ENCODE results near the gene RBM19. TPM values are rescaled to one million over a fixed set of nuclear protein-coding genes. Genes with fewer than 3 reads are reported as not detected.

RBM19 gene
- polyA plus RNA-seq, 1 donor = 27.2 TPM

GRCh38 chr12:113847856-113848255 is 118.3 kb downstream of the RBM19 start:
- Histone ChIP-seq H3K27ac (ENCODE audit: low read length) (no peak overlapping the region), H3K27me3 (ENCODE audit: control insufficient read depth, insufficient read depth, low read length) (no peaks in the 10 kb centered on the region), H3K4me3 (ENCODE audit: low read length) (no peak overlapping the region), H3K4me1 (ENCODE audit: control insufficient read depth, insufficient read depth, low read length) (no peaks in the 10 kb centered on the region), H3K9me3 (ENCODE audit: control insufficient read depth, low read depth, low read length) (no peaks in the 10 kb centered on the region), H3K36me3 (ENCODE audit: control insufficient read depth, insufficient read depth, low read length) (peaks cover 21% of the 10 kb centered on the region)
- no peak for DNase-seq
- WGBS (ENCODE audit: insufficient coverage, low lambda C conversion rate) = no CpG with 5 or more reads among the region's 3 CpGs

DNA sequence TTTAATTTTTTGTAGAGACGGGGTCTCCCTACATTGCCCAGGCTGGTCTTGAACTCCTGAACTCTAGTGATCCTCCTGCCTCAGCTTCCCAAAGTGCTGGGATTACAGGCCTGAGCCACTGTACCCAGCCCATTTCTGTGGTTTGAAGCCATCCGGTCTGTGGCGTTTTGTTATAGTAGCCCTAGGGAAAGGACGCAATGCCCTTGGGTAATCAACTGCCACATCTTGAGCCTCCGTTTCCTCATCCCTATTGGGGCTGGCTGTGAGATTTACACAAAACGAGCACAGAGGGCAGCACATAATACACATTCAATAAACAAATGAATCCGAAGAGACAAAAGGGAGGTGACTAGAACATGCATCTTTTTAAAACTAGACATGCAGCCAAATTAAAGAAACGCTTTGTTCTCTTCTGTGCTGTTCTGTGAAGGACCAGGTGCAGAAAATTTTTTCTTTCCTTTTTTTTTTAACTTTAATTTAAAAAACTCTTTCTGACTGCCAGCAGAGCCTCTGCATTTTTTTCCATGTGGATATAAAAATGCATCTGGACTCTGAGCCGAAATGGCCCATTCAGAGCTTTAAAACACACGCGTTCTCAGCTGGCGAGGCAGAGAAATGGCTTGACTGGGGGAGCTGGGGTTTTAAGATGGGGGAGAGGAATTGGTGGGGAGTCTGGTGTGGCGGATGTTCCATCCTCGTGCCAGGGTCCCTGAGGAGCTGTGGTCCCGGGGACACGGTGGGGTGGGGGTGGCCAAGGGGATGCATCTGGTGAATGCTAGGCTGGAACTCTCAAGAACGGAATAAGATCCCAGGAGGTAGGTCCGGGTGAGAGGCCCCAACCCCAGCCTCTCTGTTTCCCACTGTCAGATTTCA is 119.0 kb downstream of the RBM19 start:
- Histone ChIP-seq H3K27ac (ENCODE audit: low read length) (no peak overlapping the region), H3K36me3 (ENCODE audit: control insufficient read depth, insufficient read depth, low read length) (peaks cover 24% of the 10 kb centered on the region), H3K9me3 (ENCODE audit: control insufficient read depth, low read depth, low read length) (no peaks in the 10 kb centered on the region), H3K4me1 (ENCODE audit: control insufficient read depth, insufficient read depth, low read length) (no peaks in the 10 kb centered on the region), H3K4me3 (ENCODE audit: low read length) (no peak overlapping the region), H3K27me3 (ENCODE audit: control insufficient read depth, insufficient read depth, low read length) (no peaks in the 10 kb centered on the region)
- 100% methylated on average over 3 of the region's 18 CpGs for WGBS (ENCODE audit: insufficient coverage, low lambda C conversion rate)
- no peak for DNase-seq

GRCh38 chr12:113845900-113846674 is 120.0 kb downstream of the RBM19 start:
- no peaks in the 10 kb centered on the region for H3K27me3 ChIP-seq (ENCODE audit: control insufficient read depth, insufficient read depth, low read length)
- H3K36me3 ChIP-seq (ENCODE audit: control insufficient read depth, insufficient read depth, low read length) = peaks cover 23% of the 10 kb centered on the region
- WGBS (ENCODE audit: insufficient coverage, low lambda C conversion rate) = no CpG with 5 or more reads among the region's 10 CpGs

GRCh38 chr12:113844495-113845210 is 121.5 kb downstream of the RBM19 start:
- no peaks in the 10 kb centered on the region for H3K27me3 ChIP-seq (ENCODE audit: control insufficient read depth, insufficient read depth, low read length)
- no peak overlapping the region for H3K4me3 ChIP-seq (ENCODE audit: low read length)
- no peak overlapping the region for H3K27ac ChIP-seq (ENCODE audit: low read length)
- DNase-seq = no peak
- no peaks in the 10 kb centered on the region for H3K9me3 ChIP-seq (ENCODE audit: control insufficient read depth, low read depth, low read length)
- no CpG with 5 or more reads among the region's 31 CpGs for WGBS (ENCODE audit: insufficient coverage, low lambda C conversion rate)
- peaks cover 21% of the 10 kb centered on the region for H3K36me3 ChIP-seq (ENCODE audit: control insufficient read depth, insufficient read depth, low read length)
- no peaks in the 10 kb centered on the region for H3K4me1 ChIP-seq (ENCODE audit: control insufficient read depth, insufficient read depth, low read length)

More at GRCh38 chr12:113845900-113846674, 120.0 kb downstream of the RBM19 start:
- no peaks in the 10 kb centered on the region for H3K9me3 ChIP-seq (ENCODE audit: control insufficient read depth, low read depth, low read length)
- no peak overlapping the region for H3K4me3 ChIP-seq (ENCODE audit: low read length)
- no peak overlapping the region for H3K27ac ChIP-seq (ENCODE audit: low read length)
- no peaks in the 10 kb centered on the region for H3K4me1 ChIP-seq (ENCODE audit: control insufficient read depth, insufficient read depth, low read length)
- DNase-seq = no peak

- no peaks in the 10 kb centered on the region for H3K4me1 ChIP-seq (ENCODE audit: control insufficient read depth, insufficient read depth, low read length)
- no peak overlapping the region for H3K4me3 ChIP-seq (ENCODE audit: low read length)
- H3K36me3 ChIP-seq (ENCODE audit: control insufficient read depth, insufficient read depth, low read length) = peaks cover 17% of the 10 kb centered on the region
- DNase-seq = no peak
- WGBS (ENCODE audit: insufficient coverage, low lambda C conversion rate) = 83% methylated on average over 1 of the region's 4 CpGs
- H3K9me3 ChIP-seq (ENCODE audit: control insufficient read depth, low read depth, low read length) = no peaks in the 10 kb centered on the region
- H3K27ac ChIP-seq (ENCODE audit: low read length) = no peak overlapping the region
- no peaks in the 10 kb centered on the region for H3K27me3 ChIP-seq (ENCODE audit: control insufficient read depth, insufficient read depth, low read length)
Observed at GRCh38 chr12:113842699-113843098, 123.4 kb downstream of the RBM19 start.

DNA sequence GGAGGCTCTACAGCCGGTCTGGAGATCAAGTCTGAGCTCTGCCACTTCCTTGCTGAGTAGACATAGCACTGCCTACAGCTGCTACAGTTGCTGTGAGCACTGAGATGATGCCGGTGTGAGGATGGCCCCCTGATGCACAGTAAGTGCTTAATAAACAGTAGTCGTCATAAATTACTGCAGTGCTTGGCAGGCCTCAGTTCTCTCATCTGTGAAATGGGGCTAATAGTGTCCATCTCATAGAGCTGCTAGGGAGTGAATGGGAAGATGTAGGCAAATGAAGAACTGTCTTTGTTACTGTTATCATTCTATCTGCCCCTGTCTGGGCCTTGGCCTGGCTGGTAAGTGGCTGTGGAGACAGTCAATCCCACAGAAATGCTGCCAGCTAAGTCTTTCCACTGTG is 124.3 kb downstream of the RBM19 start:
- no peaks in the 10 kb centered on the region for H3K27me3 ChIP-seq (ENCODE audit: control insufficient read depth, insufficient read depth, low read length)
- no peak overlapping the region for H3K27ac ChIP-seq (ENCODE audit: low read length)
- H3K4me3 ChIP-seq (ENCODE audit: low read length) = no peak overlapping the region
- no peaks in the 10 kb centered on the region for H3K4me1 ChIP-seq (ENCODE audit: control insufficient read depth, insufficient read depth, low read length)
- peaks cover 17% of the 10 kb centered on the region for H3K36me3 ChIP-seq (ENCODE audit: control insufficient read depth, insufficient read depth, low read length)
- WGBS (ENCODE audit: insufficient coverage, low lambda C conversion rate) = no CpG with 5 or more reads among the region's 3 CpGs
- H3K9me3 ChIP-seq (ENCODE audit: control insufficient read depth, low read depth, low read length) = no peaks in the 10 kb centered on the region
- DNase-seq = no peak

GRCh38 chr12:113840401-113841042 is 125.6 kb downstream of the RBM19 start:
- H3K4me1 ChIP-seq (ENCODE audit: control insufficient read depth, insufficient read depth, low read length) = no peaks in the 10 kb centered on the region
- H3K36me3 ChIP-seq (ENCODE audit: control insufficient read depth, insufficient read depth, low read length) = peaks cover 15% of the 10 kb centered on the region
- H3K27ac ChIP-seq (ENCODE audit: low read length) = no peak overlapping the region
- no peaks in the 10 kb centered on the region for H3K27me3 ChIP-seq (ENCODE audit: control insufficient read depth, insufficient read depth, low read length)
- no peak for DNase-seq
- H3K4me3 ChIP-seq (ENCODE audit: low read length) = no peak overlapping the region
- no CpG with 5 or more reads among the region's 15 CpGs for WGBS (ENCODE audit: insufficient coverage, low lambda C conversion rate)
- H3K9me3 ChIP-seq (ENCODE audit: control insufficient read depth, low read depth, low read length) = no peaks in the 10 kb centered on the region

- no peaks in the 10 kb centered on the region for H3K4me1 ChIP-seq (ENCODE audit: control insufficient read depth, insufficient read depth, low read length)
- H3K27ac ChIP-seq (ENCODE audit: low read length) = no peak overlapping the region
- WGBS (ENCODE audit: insufficient coverage, low lambda C conversion rate) = no CpG with 5 or more reads among the region's 7 CpGs
- no peak for DNase-seq
- no peaks in the 10 kb centered on the region for H3K27me3 ChIP-seq (ENCODE audit: control insufficient read depth, insufficient read depth, low read length)
- H3K36me3 ChIP-seq (ENCODE audit: control insufficient read depth, insufficient read depth, low read length) = peaks cover 11% of the 10 kb centered on the region
- H3K4me3 ChIP-seq (ENCODE audit: low read length) = no peak overlapping the region
- no peaks in the 10 kb centered on the region for H3K9me3 ChIP-seq (ENCODE audit: control insufficient read depth, low read depth, low read length)
Observed at GRCh38 chr12:113838896-113839295, 127.2 kb downstream of the RBM19 start.

DNA sequence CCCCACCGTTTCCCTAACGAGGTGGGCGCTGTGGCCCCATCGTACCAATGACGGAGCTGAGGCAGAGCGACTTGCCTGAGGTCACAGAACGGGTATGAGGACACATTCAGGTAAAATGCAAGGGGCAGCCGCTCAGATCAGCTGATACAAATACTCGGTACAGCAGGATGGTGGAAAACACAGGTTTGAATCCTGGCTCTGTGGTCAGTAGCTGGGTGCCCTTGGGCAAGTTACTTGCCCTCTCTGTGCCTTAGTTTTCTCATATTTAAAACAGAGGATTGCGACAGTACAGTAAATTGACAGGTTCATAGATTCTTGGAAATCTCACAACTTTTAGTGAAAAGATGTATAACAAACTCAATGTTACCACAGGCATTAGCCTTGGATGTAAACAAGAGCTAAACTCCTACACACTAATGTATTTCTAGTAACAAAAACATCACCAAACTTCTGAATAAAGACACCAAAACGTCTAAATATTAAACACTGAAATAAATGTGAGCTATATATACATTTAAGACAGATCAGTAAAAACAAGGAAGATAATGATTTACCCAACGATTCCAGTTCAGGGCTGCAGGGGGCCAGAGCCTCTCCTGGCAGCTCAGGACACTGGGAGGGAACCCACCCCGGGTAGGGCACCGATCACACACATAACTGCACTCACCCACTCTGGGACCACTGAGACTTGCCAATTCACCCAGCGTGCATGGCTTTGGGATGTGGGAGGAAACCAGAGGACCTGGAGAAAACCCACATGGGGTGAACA is 128.4 kb downstream of the RBM19 start:
- WGBS (ENCODE audit: insufficient coverage, low lambda C conversion rate) = no CpG with 5 or more reads among the region's 15 CpGs
- no peaks in the 10 kb centered on the region for H3K27me3 ChIP-seq (ENCODE audit: control insufficient read depth, insufficient read depth, low read length)
- H3K4me3 ChIP-seq (ENCODE audit: low read length) = no peak overlapping the region
- no peaks in the 10 kb centered on the region for H3K9me3 ChIP-seq (ENCODE audit: control insufficient read depth, low read depth, low read length)
- H3K4me1 ChIP-seq (ENCODE audit: control insufficient read depth, insufficient read depth, low read length) = no peaks in the 10 kb centered on the region
- H3K36me3 ChIP-seq (ENCODE audit: control insufficient read depth, insufficient read depth, low read length) = peaks cover 3% of the 10 kb centered on the region
- DNase-seq = no peak
- no peak overlapping the region for H3K27ac ChIP-seq (ENCODE audit: low read length)
